Stimulated activated naive CD4-positive, alpha-beta T cell (primary cell): ENCODE results near the gene ITGB2.

Experiments
- DNase-seq, 6 experiments: peaks; one replicate each; lab custom pipeline; 2025; lab: John Stamatoyannopoulos, UW

ITGB2 gene

DNA sequence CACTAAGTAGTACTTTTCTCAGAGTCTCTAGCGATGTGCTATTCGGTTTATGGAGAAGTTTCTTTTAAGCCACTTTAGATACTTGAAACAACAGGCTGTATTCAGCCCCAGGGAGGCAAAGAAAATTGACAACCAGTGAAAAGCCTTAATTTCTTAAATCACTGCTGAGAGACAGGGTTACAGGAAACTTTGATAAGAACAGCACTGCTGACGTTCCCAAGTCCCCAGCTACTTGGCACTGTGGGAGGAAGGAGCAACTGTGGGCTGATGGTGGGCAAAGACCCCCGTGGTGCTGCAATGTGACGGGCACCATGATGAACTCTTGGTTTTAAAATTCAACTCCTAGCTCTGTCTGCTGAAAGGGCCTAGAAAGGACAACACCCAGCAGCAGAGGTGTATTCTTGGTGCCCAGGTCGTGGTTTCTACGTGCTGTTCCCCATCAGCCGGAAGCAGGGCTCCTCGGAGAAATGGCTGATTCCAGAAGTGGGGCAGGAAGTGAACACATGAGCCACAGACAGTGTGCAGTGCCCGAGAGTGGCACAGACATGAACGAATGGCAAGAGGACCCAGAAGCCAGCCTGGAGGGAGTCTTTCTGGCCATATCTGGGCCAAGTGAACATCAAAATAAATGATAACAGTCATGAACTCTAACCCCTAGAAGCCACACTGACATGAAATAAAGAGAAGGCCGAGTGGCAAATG lies 52.5 kb downstream of the ITGB2 start:
- peak; percentile 19 to 60 (median 52) for DNase-seq

DNA sequence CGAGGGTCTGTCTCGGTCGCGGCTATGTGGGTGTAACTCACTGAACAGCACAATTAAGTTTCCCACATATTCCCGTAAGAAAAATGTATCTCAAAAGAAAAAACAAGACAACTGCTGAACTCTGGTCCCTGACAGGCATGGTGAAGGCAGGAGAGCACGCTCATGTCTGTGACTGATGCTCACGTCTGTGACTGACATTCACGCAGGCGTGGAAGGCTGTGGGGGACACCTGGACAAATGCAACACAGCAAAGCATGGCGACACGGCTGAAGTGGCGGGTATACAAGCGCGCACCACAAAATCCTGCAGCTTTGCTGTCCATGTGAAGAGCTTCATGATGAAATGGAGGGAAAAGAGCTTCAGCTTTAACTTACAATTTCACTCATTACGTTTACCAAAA lies 53.2 kb downstream of the ITGB2 start:
- DNase-seq: no peak

DNA sequence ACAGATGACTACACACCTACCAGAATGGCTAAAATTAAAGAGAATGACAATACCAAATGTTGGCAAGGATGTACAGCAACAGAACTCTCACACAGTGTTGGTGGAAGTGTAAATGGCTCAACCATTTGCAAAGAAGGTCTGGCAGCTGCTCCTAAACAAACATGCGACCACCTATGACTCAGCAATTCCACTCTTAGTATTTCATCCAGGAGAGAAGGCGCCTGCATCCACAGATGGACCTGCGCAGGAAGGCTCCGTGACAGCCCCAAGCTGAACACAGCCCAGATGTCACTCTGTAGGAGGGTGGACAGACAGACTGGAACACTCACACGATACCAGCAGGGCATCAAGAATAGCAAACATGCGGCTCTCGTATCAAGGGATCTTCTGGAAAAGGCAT lies 53.9 kb downstream of the ITGB2 start:
- DNase-seq: no peak

DNA sequence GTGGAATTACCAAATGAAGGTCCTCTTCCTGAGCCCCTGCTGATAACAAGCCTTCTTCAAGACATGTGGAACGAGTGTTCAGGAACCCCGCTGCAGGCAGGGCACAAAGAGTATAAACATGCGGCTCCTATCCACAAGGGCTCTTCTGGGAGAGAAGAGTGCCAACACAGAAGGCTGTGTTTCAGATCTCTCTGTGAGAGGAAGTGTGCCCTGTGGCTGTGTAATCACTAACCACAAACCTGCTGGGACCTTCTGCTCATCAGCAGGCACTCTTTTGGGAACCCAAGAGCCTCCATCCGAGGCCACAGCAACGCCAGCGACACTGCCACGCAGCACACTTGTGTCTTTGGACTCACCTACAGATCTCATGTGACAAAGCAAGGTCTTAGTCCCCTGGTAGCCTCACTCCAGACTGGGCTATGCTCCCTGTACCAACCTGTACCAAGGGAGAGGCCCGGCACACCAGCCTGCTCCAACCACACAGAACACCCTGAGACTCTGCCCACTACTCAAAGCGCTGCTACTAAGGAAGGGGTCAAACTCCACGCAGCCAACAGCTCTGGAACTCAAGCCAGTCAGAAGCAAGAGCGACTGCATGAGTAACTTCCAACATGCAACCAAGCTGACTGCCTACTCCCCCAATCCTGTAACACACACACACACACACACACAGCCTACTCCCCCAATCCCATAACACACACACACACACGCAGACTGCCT lies 55.0 kb downstream of the ITGB2 start:
- DNase-seq: peak in 2 of 6 experiments; percentile 20 to 28

DNA sequence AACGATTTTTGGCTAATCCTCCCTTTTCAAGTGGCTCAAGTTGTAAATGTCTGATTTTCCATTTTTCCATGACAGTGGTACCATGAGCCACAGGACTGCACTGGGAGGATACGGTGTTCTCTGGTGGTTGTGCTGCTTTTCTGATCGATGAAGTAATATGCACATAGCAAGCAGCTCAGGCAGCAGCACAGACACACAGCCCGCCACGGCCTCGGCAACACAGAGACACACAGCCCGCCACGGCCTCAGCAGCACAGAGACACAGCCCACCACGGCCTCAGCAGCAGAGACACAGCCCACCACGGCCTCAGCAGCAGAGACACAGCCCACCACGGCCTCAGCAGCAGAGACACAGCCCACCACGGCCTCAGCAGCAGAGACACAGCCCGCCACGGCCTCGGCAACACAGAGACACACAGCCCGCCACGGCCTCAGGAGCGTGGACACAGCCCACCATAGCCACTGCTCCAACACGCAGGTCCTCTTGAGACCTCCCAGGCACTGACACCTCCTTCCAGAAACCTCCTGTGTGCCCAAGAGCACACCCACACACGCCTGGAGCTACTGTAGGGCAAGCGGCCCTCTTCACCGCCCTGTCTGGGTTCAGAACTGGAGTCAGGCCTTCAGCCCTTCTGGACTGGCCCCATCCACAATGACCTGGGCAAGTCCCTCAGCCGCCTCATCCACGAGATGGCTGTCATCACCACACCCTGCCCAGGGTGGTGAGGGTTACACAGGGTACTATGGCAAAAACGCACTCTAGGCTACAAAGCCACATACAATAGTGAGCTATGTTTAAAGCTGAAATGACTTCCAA lies 57.6 kb downstream of the ITGB2 start:
- no peak for DNase-seq

DNA sequence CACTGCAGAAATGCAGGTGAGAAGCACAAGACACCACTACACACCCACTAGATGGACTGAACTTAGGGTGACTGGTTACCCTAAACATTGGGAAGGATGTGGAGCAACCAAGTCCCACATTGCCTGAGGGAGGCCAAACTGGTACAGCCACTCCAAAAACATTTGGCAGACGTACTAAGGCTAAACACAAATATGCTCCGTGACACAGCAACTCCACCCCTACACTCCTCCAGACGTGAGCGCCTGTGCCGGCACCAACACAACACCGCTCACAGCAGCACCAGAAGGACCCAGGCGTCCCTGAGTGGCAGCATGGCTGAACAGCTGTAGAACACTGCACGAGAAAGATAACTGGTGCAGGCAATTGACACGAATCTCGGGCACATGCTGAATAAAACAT lies 61.9 kb downstream of the ITGB2 start:
- no peak for DNase-seq

DNA sequence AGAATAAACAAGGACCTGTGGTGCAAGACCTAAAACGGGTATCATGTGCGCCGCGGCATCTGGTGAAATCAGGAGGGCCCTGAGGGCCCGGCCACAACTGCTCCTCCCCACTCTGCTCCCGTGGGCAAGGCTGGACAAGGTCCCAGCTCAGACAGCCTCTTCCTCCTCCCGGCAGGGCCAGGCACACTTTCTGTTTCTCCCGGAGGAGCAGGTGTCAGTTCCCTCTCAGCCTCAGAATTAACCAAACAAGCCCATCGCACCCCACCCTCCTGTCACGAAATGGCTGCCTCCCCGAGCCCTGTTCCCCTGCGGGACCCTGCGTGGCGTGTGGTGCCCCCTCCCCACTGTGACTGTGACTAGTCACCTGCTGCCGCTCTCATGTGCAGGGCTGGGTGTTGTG lies 62.4 kb downstream of the ITGB2 start:
- no peak for DNase-seq

DNA sequence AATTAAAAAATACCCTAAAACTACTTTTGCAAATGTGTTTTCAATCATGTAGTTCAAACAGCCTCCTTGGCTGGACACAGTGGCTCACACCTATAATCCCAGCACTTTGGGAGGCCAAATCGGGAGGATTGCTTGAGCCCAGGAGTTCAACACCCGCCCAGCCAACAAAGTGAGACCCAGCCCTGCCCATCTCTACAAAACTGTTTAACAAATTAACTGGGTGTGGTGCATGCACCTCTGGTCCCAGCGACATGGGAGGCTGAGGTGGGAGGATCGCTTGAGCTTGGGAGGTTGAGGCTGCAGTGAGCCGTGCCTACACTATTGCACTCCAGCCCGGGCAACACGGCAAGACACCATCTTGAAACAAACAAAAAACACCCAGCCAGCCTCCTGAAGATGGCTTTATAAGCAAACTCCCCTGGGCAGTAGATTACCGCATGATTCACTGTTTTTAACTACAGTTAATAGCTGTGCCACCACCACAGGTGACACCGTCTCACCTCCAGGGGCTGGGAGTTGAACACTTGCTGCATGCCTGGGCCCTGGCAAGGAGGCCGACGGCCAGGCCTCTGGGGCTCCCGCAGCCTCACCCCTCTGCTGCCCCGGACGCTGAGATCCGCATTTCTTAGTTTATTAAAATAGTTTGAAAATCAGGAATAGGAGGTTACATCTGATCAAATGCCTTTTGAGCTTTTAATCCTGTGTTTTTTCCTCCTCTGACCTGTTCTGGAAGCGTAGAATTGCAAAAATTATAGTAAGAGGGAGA lies 63.4 kb downstream of the ITGB2 start:
- no peak for DNase-seq

DNA sequence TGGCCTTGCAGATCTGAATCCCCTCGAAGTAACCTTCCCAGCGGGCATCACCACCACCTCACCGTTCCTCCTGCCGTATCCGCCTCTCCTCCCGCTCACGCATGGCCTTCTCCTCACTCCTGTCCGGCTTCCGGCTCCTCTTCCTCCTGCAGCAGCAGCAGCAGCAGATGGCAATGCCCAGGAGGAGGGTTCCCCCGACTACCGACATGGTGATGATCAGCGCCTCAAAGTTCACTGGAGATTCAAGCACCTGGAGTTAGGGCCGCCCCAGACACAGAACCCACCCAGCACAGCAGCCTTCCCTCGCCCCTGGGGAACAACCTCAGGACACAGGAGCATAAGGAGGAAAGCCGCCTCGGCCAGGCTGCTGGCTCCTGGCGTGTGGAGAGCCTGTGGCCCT lies 64.6 kb downstream of the ITGB2 start:
- no peak for DNase-seq

DNA sequence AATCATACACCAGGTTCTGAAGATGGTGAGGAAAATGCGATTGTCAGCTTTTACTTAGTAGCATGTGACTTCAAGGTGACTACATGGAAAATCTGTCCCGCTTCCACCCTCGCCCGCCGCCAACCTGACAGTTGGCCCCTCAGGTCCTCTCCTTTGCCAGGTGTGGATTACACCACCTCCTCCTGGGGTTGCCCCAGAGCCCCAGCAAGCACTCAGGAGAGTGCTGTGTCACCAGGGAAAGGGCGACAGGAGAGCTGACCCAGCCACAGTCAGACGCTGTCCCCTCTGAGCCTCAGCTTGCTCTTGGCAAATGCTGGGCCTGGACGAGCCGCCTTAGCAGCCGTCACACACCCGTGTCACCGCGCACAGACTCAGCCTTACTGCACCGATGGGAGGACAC lies 65.1 kb downstream of the ITGB2 start:
- DNase-seq: no peak

DNA sequence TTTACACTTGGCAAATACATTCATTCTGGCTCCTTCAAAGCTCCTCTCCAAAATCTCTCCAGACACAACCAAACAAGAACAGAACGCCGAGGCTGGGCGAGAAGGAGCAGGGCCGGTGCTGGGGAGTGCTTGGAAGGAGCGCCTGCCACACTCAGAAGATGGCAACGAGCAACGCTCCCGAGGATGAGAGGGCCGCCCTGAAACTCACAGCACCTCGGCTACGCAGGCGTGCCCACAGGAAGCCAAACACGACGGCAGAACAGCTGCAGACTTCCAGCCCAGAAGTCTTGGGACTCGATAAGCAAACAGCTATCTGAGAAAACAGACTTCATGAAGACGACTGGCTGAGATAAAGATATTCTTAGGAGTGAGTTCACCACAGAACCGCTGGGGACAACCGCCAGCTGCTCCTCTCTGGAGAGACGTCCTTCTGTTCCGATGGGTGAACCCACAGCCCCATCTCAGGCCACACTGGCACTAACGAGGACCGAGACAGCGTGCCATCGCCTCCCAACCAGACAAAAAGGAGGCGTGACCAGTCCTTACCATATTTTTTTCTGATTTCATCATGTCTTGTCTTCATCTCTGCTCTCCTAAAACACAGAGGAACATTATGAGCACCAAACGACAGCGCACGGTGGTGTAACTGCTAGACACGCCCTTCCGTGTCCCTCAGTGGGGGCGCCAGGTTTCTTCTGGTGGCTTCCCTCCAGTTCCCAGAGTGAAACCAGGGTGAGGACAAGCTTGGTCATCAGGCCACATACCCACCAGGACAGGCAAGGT lies 65.8 kb downstream of the ITGB2 start:
- peak in 5 of 6 experiments; percentile 14 to 40 (median 20) for DNase-seq

DNA sequence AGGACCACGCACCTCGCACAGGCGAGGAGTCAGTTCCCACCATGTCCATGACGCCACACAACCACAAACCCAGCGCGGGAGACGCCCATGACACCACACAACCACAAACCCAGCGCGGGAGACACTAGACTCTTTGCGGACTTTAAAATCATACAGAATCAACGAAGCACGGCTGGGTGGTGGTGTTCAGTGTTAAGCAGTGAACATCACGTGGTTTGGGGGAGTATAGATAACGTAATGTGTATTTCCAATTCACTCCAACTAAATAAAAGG lies 66.4 kb downstream of the ITGB2 start:
- DNase-seq: peak in 2 of 6 experiments; percentile 29 to 40

DNA sequence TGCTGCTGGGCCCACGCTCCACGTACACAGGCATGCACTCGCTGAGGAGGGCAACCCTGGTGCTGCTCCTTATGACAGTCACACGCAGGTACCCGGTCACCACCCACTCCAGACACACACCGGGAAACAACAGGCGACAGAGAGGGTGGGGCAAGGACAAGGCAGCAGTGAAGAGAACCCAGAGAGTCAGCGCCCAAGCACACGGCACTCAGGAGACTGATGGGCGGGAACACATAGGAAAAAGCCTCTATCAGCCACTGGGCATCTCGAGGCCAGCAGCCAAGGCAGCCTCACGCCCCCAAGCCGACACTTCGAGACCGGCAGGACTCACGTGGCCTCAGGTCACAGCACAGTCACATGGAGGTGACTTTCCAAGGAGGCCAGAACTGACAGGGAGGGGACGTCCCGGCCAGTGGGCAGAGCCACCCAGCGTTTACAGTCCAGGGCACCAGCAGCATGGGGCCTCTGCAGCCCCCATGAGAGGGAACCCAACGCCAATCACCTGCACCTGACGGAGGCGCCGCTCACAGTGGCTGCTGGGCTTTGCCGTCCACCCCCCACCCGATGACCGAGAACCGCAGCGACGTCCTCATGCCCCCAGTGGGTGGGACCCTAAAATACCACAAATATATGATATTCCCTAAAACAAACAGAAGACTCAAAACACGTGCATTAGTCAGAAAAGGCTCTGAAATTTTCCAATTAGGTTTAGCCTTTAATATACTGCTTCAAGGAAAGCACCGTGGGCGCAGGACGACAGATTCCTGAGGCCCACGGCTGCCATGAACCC lies 66.9 kb downstream of the ITGB2 start:
- DNase-seq: no peak

DNA sequence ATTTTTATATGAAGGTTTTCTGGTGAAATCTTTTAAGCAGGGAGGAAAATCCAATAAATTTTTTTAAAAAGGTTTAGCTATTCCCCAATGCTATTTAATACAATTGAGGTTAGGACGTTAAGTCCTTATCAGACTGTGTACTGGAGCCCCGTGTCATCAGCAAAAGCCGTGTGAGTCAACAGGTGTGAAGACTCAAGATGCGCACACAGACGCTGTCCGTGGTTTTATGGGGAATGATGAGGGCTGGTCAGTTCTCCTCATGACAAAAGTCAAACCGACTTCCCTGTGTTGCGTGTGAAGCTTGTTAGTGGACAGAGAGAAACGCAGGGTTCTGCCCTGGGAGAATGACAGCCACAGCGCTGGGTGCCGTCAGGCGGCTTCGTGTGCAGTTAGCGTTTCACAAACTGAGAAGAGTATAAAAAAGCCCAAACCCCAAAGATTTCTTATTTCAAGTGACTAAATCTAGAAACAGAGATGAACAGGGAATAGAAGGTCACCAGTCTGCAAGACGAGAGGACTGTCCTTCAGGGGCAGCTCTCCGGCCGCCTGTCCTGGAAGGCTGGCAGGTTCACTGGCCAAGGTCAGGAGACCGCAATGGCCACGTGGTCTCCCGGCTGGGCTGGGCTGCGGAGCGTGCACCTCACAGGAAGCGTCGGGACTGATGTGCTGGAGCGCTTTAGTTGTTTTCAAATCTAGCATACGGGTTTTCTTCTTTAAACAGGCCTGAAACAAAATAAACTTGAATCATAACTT lies 69.6 kb downstream of the ITGB2 start:
- DNase-seq: peak in 1 of 6 experiments; percentile 39

DNA sequence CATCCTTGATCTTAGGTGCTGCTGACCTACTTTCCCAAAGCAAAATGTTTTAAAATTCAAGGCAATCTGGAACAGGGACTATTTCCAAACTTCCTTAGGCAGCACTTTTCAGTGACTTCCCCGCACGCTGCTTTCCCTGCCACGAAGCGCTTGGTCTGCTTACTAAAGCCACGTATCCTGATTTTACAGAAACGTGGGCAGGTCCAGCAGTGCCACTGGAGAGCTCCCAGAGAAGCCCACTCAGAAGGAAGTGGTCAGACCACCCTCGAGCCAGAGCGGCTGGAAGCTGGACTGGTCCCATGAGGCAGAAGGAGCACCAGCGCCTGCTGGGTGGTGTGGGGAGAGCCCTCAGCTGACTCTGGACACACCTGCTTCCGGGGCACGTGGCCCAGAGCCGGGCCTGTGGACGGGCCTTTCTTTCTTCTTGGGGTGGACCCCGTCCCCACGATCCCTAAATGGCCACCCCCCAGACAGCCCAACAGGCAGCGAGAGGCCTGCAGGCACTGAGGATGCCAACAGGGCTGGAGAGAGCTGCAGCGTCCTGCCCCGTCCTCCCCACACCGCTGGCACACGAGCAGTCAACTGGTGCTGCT lies 70.4 kb downstream of the ITGB2 start:
- DNase-seq: no peak

DNA sequence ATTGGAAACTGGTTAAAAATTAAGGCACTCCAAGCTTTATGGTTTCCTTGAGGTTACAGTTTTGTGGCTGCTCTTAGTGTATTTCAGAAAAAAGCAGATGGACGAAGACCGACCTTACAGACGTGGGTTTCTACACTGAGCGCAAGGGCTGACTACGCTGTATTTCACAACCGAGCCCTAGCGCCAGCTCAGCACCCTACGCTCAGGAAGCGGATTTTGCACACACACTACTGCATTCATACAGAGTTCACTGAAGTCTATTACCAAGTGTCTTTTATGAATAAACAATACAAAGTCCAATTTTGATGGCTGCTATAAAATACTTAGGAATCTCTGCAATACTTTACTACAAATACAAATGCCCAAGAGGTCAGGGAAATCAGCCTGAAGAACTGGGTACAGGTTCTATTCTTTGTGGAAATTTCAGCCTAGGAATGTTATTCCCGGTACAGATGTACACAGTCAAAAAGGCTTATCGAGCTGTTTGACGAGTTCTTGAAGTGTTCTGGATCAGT lies 71.0 kb downstream of the ITGB2 start:
- no peak for DNase-seq

DNA sequence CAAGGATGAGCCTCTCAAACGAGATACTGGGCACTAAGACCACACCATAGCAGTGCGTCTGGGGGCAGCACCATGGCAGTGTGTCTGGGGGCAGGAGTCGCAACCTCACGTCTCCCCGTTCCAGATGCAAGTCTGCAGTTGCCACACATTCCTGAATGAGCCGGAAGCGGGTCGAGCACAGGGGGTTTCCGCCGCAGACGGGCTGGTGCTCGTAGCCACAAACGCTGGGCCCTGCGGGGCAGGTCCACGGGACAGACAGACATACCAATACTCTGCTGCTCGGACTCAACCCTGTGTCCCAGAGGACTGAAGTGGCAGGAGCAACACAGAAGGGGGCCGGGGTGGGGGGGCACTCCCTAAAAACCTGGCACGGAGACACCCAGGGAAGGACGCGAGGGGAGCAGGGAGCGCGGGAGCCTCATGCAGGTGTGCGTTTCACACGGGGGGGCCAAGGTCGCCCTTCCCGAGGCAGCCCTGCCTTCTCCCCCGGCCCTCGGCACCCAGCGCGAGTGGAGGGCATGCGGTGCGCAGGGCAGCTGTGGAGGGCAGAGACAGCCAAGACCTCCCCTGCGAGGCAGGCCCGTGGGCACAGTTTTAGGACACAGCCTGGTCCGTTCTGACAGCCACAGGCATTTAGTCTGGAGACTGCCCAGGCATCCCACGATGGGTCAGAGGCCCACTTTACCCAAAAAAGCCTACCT lies 71.7 kb downstream of the ITGB2 start:
- DNase-seq: no peak

DNA sequence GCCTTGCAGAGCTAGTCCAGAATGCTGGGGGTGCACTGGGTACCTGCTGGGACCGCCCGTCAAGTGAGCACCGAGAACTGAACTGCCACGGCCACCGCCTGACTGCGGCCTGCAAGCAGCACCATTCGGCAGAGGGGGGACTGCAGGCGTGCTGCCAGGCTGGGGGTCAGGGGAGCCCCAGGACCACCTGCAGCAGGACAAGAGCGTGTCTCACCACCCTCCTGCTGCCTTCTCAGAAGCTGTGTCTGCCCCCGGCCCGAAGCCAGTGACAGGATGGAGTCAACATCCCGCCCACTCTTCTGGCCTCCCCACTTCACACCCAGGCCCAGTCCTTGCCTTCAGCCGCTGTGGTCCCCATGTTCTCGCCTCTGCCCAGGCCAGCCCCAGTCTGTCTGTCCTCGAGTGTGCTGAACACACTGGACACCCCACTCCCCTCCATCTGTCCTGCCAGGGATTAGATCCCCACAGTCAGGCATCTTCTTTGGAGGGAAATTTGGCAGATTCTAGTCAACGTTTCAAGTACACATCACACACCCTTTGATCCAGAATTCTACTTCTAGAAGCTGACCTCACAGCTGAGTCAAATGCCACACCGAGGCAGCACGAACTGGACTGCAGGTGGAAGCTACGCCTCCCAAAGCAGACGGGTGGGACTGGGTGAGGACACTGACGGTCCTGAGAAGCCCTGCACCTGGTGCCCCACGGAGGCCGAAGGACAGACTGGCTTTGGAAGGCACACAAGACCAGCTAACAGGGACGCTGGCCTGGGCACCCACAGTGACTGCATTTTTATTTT lies 73.2 kb downstream of the ITGB2 start:
- DNase-seq: no peak
